Measurements from ENCODE around the gene ISLR. TPM values are rescaled to one million over a fixed set of nuclear protein-coding genes. Genes with fewer than 3 reads are reported as not detected.

ISLR gene
- total RNA-seq, 1 experiment from 2014 or later = 0.12 TPM

GRCh38 chr15:74172701-74173379, 670 bp upstream of the ISLR start:
- Histone ChIP-seq H4K20me1 (ENCODE audit: insufficient read depth) (no peaks in the 10 kb centered on the region), H3K79me2 (ENCODE audit: insufficient read depth, low read length) (no peaks in the 10 kb centered on the region), H3K4me2 (ENCODE audit: low read length) (no peak overlapping the region), H3K36me3 (ENCODE audit: control insufficient read depth in 1 of 2, insufficient read depth in 2 of 2, low read length in 2 of 2) (no peaks in the 10 kb centered on the region), H3K4me1 (ENCODE audit: control insufficient read depth in 1 of 2, insufficient read depth in 2 of 2, low read length in 2 of 2) (peaks cover 0 to 2% of the 10 kb centered on the region in 2 experiments; a peak in 2 of 4 replicates), H3K9me2 (ENCODE audit: insufficient read depth) (no peaks in the 10 kb centered on the region), H3K4me3 (replicated peaks in 1 of 2; ENCODE audit: low read depth in 1 of 2, low read length in 2 of 2) (no peak overlapping the region), H3K9me3 (ENCODE audit: control insufficient read depth in 1 of 2, insufficient read depth in 1 of 2, low read depth in 1 of 2, low read length in 2 of 2) (no peaks in the 10 kb centered on the region), H3K27ac (ENCODE audit: low read depth, low read length) (no peak overlapping the region), H3K27me3 (ENCODE audit: insufficient read depth, low read length) (peaks cover 4% of the 10 kb centered on the region; the same call in 1 of the 2 replicates), H2AFZ (ENCODE audit: low read depth, low read length, poor library complexity, severe bottlenecking) (no peak overlapping the region), H3K9ac (ENCODE audit: low read length) (no peak overlapping the region)
- DNase-seq (ENCODE audit: low read depth, low spot score) (no peak), ATAC-seq (no peak)
- CTCF ChIA-PET = no interaction called here
- no peak for TF ChIP-seq EZH2phosphoT487 (IDR thresholded peaks at IDR 0.05; ENCODE audit: borderline replicate concordance)
- TF ChIP-seq EGR1 (IDR thresholded peaks at IDR 0.05; ENCODE audit: low read depth) = no peak
- no peak for TF ChIP-seq ELF1 (IDR thresholded peaks at IDR 0.05; ENCODE audit: borderline replicate concordance, low read depth)
- TF ChIP-seq, protein P1, sequence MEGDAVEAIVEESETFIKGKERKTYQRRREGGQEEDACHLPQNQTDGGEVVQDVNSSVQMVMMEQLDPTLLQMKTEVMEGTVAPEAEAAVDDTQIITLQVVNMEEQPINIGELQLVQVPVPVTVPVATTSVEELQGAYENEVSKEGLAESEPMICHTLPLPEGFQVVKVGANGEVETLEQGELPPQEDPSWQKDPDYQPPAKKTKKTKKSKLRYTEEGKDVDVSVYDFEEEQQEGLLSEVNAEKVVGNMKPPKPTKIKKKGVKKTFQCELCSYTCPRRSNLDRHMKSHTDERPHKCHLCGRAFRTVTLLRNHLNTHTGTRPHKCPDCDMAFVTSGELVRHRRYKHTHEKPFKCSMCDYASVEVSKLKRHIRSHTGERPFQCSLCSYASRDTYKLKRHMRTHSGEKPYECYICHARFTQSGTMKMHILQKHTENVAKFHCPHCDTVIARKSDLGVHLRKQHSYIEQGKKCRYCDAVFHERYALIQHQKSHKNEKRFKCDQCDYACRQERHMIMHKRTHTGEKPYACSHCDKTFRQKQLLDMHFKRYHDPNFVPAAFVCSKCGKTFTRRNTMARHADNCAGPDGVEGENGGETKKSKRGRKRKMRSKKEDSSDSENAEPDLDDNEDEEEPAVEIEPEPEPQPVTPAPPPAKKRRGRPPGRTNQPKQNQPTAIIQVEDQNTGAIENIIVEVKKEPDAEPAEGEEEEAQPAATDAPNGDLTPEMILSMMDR (IDR thresholded peaks at IDR 0.05 in 2 of 3, conservative IDR thresholded peaks at IDR 0.05 in 1 of 3; ENCODE audit: borderline replicate concordance in 1 of 3, insufficient read depth in 1 of 3, low read depth in 2 of 3, low read length in 2 of 3) = no peak
- TF ChIP-seq, protein P2, sequence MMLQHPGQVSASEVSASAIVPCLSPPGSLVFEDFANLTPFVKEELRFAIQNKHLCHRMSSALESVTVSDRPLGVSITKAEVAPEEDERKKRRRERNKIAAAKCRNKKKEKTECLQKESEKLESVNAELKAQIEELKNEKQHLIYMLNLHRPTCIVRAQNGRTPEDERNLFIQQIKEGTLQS (IDR thresholded peaks at IDR 0.05) = no peak
- TF ChIP-seq SRF (IDR thresholded peaks at IDR 0.05; ENCODE audit: low read depth) = no peak
- TF ChIP-seq CBX3 (IDR thresholded peaks at IDR 0.05; ENCODE audit: low read depth) = no peak
- no peak for TF ChIP-seq FOSL1 (IDR thresholded peaks at IDR 0.05; ENCODE audit: low read depth)
- TF ChIP-seq YY1 (IDR thresholded peaks at IDR 0.05; ENCODE audit: extremely low read depth, insufficient replicate concordance, low read depth, low read length) = no peak
- no peak for TF ChIP-seq SP1 (IDR thresholded peaks at IDR 0.05; ENCODE audit: low read depth)
- TF ChIP-seq ZNF274 (IDR thresholded peaks at IDR 0.05; ENCODE audit: low read depth, low read length) = no peak
- TF ChIP-seq, protein P3, sequence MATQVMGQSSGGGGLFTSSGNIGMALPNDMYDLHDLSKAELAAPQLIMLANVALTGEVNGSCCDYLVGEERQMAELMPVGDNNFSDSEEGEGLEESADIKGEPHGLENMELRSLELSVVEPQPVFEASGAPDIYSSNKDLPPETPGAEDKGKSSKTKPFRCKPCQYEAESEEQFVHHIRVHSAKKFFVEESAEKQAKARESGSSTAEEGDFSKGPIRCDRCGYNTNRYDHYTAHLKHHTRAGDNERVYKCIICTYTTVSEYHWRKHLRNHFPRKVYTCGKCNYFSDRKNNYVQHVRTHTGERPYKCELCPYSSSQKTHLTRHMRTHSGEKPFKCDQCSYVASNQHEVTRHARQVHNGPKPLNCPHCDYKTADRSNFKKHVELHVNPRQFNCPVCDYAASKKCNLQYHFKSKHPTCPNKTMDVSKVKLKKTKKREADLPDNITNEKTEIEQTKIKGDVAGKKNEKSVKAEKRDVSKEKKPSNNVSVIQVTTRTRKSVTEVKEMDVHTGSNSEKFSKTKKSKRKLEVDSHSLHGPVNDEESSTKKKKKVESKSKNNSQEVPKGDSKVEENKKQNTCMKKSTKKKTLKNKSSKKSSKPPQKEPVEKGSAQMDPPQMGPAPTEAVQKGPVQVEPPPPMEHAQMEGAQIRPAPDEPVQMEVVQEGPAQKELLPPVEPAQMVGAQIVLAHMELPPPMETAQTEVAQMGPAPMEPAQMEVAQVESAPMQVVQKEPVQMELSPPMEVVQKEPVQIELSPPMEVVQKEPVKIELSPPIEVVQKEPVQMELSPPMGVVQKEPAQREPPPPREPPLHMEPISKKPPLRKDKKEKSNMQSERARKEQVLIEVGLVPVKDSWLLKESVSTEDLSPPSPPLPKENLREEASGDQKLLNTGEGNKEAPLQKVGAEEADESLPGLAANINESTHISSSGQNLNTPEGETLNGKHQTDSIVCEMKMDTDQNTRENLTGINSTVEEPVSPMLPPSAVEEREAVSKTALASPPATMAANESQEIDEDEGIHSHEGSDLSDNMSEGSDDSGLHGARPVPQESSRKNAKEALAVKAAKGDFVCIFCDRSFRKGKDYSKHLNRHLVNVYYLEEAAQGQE (IDR thresholded peaks at IDR 0.05; ENCODE audit: low read depth) = no peak
- TF ChIP-seq JUND (IDR thresholded peaks at IDR 0.05) = no peak
- TF ChIP-seq, protein P4, sequence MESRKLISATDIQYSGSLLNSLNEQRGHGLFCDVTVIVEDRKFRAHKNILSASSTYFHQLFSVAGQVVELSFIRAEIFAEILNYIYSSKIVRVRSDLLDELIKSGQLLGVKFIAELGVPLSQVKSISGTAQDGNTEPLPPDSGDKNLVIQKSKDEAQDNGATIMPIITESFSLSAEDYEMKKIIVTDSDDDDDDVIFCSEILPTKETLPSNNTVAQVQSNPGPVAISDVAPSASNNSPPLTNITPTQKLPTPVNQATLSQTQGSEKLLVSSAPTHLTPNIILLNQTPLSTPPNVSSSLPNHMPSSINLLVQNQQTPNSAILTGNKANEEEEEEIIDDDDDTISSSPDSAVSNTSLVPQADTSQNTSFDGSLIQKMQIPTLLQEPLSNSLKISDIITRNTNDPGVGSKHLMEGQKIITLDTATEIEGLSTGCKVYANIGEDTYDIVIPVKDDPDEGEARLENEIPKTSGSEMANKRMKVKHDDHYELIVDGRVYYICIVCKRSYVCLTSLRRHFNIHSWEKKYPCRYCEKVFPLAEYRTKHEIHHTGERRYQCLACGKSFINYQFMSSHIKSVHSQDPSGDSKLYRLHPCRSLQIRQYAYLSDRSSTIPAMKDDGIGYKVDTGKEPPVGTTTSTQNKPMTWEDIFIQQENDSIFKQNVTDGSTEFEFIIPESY (IDR thresholded peaks at IDR 0.05; ENCODE audit: extremely low read depth, insufficient replicate concordance, low read length) = no peak
- no peak for TF ChIP-seq SIN3A (IDR thresholded peaks at IDR 0.05; ENCODE audit: low read depth)
- TF ChIP-seq CEBPB (IDR thresholded peaks at IDR 0.05; ENCODE audit: low read depth) = no peak
- TF ChIP-seq POLR2AphosphoS5 (IDR thresholded peaks at IDR 0.05; ENCODE audit: low read depth, low read length) = no peak
- TF ChIP-seq, protein P5, sequence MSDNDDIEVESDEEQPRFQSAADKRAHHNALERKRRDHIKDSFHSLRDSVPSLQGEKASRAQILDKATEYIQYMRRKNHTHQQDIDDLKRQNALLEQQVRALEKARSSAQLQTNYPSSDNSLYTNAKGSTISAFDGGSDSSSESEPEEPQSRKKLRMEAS (IDR thresholded peaks at IDR 0.05) = no peak
- no peak for TF ChIP-seq EZH2 (IDR thresholded peaks at IDR 0.05)
- no peak for TF ChIP-seq ZFX (IDR thresholded peaks at IDR 0.05)
- RAD21 ChIA-PET (ENCODE audit: low non-redundant PET in 1 of 2, low total read pairs in 2 of 2, uncharacterized antibody in 2 of 2, unreplicated experiment in 2 of 2) = no interaction called here
- intact Hi-C loops (cut with micrococcal nuclease) = no loop called here
- BruUV-seq (replicated peaks) = no TSS peak
- POLR2A ChIA-PET = no interaction called here

Measured in HCT116 (cell line).